AG04450 (cell line): ENCODE data around the gene CAMK2G. TPM values are rescaled to one million over a fixed set of nuclear protein-coding genes. Genes with fewer than 3 reads are reported as not detected.
"Not testable (repeated sequence)": the region's sequence is repeated elsewhere in the genome, so short reads cannot be mapped to it uniquely, and the experiment has no call there.

ENCODE experiments used
- CTCF ChIA-PET: fragments of 300-600, 350-600 bp; formaldehyde crosslinking; extraction: SDS; loops from one replicate; lab custom pipeline; 2022; ENCODE audit warnings: antibody characterized with exemption, inconsistent platforms; lab: Charles Lee
- POLR2A ChIA-PET: fragments of 350-600 bp; formaldehyde crosslinking; extraction: SDS; loops from one replicate; lab custom pipeline; 2021; ENCODE audit warnings: antibody characterized with exemption, inconsistent platforms; lab: Yijun Ruan, JAX
- DNase-seq: peaks from one replicate; pipeline ENCODE4 v3.0.0-alpha.2; 2011; ENCODE audit warnings: low read depth, low spot score
- H3K27ac ChIP-seq: one replicate; pipeline ENCODE4 v1.5.1; 2012; ENCODE audit warnings: low read depth, low read length, control low read depth
- H3K27me3 ChIP-seq: one replicate; pipeline ENCODE4 v1.6.0; 2012; ENCODE audit warnings: low read length; ENCODE audit not compliant: control insufficient read depth, insufficient read depth
- H3K4me3 ChIP-seq: 2 replicates; pipeline ENCODE4 v1.5.1; 2011; ENCODE audit warnings: mild to moderate bottlenecking, low read depth, low read length, control low read depth
- H3K9me3 ChIP-seq: 2 replicates; pipeline ENCODE4 v1.5.1; 2012; ENCODE audit warnings: low read length; ENCODE audit not compliant: control insufficient read depth, insufficient read depth
- polyA plus RNA-seq: library from polyadenylated mRNA; depleted of rRNA; stranded (reverse); fragments of >200 nt; gene quantifications from 2 replicates; pipeline ENCODE4 v1.2.3, GENCODE V29; 2011
- TF ChIP-seq, protein P1 (sequence below): IDR thresholded peaks from 2 replicates; pipeline ENCODE4 v1.5.1; 2011; ENCODE audit warnings: low read depth, low read length, control low read depth, inconsistent platforms

CAMK2G gene
- polyA plus RNA-seq, 1 experiment = 22.3 TPM

DNA sequence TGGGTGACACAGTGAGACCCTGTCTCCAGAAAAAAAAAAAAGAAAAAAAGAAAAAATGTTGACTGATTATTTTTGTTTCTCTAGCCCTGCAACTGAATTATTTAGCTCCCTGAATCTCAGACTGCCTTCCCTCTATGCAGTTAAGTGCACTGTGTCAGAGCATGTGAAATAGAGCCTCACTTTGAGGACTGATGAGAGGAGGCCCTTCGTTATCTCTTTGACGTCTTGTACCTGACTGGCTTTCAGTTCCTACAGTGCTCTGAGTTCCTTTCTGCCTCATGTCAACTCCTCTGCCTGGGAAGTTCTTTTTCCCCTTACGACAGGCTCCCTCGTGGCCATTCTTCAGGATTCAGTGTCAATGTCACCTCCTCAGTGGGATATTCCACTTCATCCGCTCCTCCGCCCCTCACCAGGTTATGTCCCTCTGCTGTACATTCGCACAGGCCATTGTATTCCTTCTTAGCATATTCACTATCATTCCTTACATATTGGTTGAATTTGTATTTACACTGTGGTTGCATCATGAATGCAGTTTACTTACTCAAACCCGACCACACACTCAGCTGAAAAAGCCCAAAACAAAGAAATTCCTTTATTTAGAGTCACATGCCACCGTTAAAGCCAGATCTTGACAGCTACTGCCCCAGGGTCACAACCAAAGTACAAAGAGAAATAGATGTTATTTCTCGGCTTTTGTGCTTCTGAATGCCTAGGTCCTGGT, 18.1 kb upstream of the CAMK2G start:
- ChIA-PET CTCF (interaction anchor here (1.0 to 13.1 kb wide), 3 partner anchors 12 to 189 kb away, joined by 4 to 204 read pairs (median 9); no protein-coding TSS in a partner anchor), POLR2A (interaction anchor here (0.7 to 5.8 kb wide), 2 partner anchors 16 to 73 kb away, joined by 3 to 81 read pairs; partner anchors contain the start of gene PLAU)
- TF ChIP-seq, protein P1, sequence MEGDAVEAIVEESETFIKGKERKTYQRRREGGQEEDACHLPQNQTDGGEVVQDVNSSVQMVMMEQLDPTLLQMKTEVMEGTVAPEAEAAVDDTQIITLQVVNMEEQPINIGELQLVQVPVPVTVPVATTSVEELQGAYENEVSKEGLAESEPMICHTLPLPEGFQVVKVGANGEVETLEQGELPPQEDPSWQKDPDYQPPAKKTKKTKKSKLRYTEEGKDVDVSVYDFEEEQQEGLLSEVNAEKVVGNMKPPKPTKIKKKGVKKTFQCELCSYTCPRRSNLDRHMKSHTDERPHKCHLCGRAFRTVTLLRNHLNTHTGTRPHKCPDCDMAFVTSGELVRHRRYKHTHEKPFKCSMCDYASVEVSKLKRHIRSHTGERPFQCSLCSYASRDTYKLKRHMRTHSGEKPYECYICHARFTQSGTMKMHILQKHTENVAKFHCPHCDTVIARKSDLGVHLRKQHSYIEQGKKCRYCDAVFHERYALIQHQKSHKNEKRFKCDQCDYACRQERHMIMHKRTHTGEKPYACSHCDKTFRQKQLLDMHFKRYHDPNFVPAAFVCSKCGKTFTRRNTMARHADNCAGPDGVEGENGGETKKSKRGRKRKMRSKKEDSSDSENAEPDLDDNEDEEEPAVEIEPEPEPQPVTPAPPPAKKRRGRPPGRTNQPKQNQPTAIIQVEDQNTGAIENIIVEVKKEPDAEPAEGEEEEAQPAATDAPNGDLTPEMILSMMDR = no peak
- Histone ChIP-seq H3K27ac (peak overlapping the region; percentile 40), H3K4me3 (no peak overlapping the region), H3K27me3 (no peaks in the 10 kb centered on the region), H3K9me3 (no peaks in the 10 kb centered on the region)
- DNase-seq = no peak

DNA sequence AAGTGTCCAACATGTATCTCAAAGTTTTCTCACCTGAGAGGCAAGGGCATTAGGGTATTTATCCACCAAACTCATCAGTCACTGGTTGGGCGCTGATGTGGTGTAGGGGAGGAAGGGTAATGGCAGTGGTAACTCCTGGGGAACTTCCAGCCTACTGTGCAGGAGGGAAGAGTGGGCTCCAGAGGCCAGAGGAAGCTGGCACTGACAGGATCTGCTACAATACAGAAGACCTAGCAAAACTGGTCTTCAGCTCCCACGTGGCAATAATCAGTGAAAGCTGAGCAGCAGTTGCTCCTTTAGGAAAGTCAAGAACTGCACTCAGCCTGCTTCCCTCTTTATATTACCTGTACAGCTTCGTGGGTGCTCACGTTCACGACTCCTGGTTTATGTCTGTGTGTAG, 17.2 kb upstream of the CAMK2G start:
- CTCF ChIA-PET = interaction anchor here (1.0 to 13.1 kb wide), 4 partner anchors 12 to 190 kb away, joined by 4 to 204 read pairs (median 13); no protein-coding TSS in a partner anchor
- no peaks in the 10 kb centered on the region for H3K27me3 ChIP-seq
- no peak for DNase-seq
- no peaks in the 10 kb centered on the region for H3K9me3 ChIP-seq
- TF ChIP-seq, protein P1 = no peak
- H3K27ac ChIP-seq = no peak overlapping the region
- H3K4me3 ChIP-seq = no peak overlapping the region
- POLR2A ChIA-PET = interaction anchor here (0.7 to 5.8 kb wide), 3 partner anchors 17 to 101 kb away, joined by 3 to 81 read pairs (median 9); partner anchors contain the start of gene PLAU

DNA sequence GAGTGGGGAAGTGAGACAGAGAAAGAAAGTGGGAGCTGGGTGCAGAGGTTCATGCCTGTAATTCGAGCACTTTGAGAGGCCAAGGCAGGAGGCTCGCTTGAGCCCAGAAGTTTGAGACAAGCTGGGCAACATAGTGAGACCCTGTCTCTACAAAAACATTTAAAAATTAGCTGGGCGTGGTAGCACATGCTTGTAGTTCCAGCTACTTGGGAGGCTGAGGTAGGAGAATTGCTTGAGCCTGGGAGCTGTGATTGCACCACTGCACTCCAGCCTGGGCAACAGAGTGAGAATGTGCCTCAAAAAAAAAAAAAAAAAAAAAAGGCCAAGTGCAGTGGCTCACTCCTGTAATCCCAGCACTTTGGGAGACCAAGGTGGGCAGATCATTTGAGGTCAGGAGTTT, 16.5 kb upstream of the CAMK2G start:
- not testable (repeated sequence) for H3K27me3 ChIP-seq, DNase-seq, H3K9me3 ChIP-seq, H3K4me3 ChIP-seq, H3K27ac ChIP-seq
- ChIA-PET CTCF (interaction anchor here (0.7 to 13.1 kb wide), 4 partner anchors 11 to 278 kb away, joined by 3 to 204 read pairs (median 13); no protein-coding TSS in a partner anchor), POLR2A (interaction anchor here (0.6 to 5.8 kb wide), 4 partner anchors 18 to 224 kb away, joined by 3 to 81 read pairs (median 6); partner anchors contain the start of gene PLAU)

DNA sequence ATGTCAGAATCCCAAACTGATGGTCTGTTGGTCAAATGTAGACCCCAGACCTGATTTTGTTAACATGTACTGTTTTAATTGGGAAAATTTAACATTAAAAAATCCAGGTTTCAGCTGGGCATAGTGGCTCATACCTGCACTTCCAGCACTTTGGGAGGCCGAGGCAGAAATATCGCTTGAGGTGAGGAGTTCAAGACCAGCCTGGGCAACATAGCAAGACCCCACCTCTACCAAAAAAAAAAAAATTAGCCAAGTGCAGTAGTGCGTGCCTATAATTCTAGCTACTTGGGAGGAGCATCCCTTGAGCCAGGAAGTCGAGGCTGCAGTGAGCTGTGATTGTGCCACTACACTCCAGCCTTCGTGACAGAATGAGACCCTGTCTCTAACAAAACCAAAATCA, 15.9 kb upstream of the CAMK2G start:
- ChIA-PET POLR2A (interaction anchor here (0.6 to 5.8 kb wide), 3 partner anchors 19 to 225 kb away, joined by 3 to 81 read pairs (median 4); partner anchors contain the start of gene PLAU), CTCF (interaction anchor here (0.7 to 13.1 kb wide), 5 partner anchors 10 to 278 kb away, joined by 3 to 204 read pairs (median 9); no protein-coding TSS in a partner anchor)

DNA sequence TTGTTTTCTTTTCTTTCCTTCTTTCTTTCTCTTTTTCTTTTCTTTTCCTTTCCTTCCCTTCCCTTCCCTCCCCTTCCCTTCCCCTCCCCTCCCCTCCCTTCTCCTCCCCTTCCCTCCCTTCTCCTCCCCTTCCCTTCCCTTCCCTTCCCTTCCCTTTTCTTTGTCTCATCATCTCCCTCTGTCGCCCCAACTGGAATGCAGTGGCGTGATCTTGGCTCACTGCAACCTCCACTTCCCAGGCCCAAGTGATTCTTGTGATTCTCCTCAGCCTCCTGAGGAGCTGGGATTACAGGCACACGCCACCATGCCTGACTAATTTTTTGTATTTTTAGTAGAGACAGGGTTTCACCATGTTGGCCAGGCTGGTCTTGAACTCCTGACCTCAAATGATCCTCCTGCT, 15.1 kb upstream of the CAMK2G start:
- H3K4me3 ChIP-seq, H3K9me3 ChIP-seq, H3K27me3 ChIP-seq, DNase-seq, H3K27ac ChIP-seq: not testable (repeated sequence)
- ChIA-PET POLR2A (interaction anchor here (0.8 to 4.6 kb wide), 4 partner anchors 10 to 110 kb away, joined by 3 to 40 read pairs (median 10); partner anchors contain the start of gene VCL), CTCF (interaction anchor here (0.7 to 13.1 kb wide), 4 partner anchors 10 to 192 kb away, joined by 3 to 204 read pairs (median 10); no protein-coding TSS in a partner anchor)

More for the DNA sequence above, 15.9 kb upstream of the CAMK2G start:
- TF ChIP-seq, protein P1 = no peak
- Histone ChIP-seq H3K9me3 (no peaks in the 10 kb centered on the region), H3K27me3 (no peaks in the 10 kb centered on the region), H3K27ac (no peak overlapping the region), H3K4me3 (no peak overlapping the region)
- DNase-seq = no peak
